ENCODE data around the gene RGS2. TPM values are rescaled to one million over a fixed set of nuclear protein-coding genes. Genes with fewer than 3 reads are reported as not detected.

Gene RGS2
- total and polyA plus RNA-seq, 2 of the 4 experiments (the other 2 are of a cell fraction): 13.5 to 19.7 TPM

- no peak overlapping the region for H3K23ac ChIP-seq (ENCODE audit: low read depth, low read length)
- no peak overlapping the region for H2AK5ac ChIP-seq (ENCODE audit: low read depth, low read length)
- no peak overlapping the region for H2BK15ac ChIP-seq (ENCODE audit: low read depth, low read length)
- no peak overlapping the region for H3K14ac ChIP-seq (replicated peaks; ENCODE audit: low read depth, low read length)
- H2BK20ac ChIP-seq (ENCODE audit: low read depth, low read length): no peak overlapping the region
- dilution Hi-C loops (cut with HindIII; ENCODE audit: low sequenced_read_pairs, unreplicated experiment) (no loop called here), in situ Hi-C loops (cut with MboI; ENCODE audit: low sequenced_read_pairs) (no loop called here), intact Hi-C loops (cut with micrococcal nuclease) (no loop called here)
- no CpG with 5 or more reads among the region's 1 CpG for WGBS, 2 experiments (ENCODE audit: extremely low coverage in 2 of 2, insufficient read length in 1 of 2)
- no peak overlapping the region for H3K56ac ChIP-seq (ENCODE audit: extremely low read depth, insufficient read depth, low read length)
- no peak for DNase-seq
- no peak overlapping the region for H3K27ac ChIP-seq (ENCODE audit: insufficient read depth, low read length)
- no peaks in the 10 kb centered on the region for H3K36me3 ChIP-seq (ENCODE audit: control insufficient read depth, insufficient read depth, low read length)
- H4K91ac ChIP-seq (ENCODE audit: insufficient read depth, low read depth, low read length): no peak overlapping the region
- H3K4me3 ChIP-seq (ENCODE audit: insufficient read depth, low read depth, low read length): no peak overlapping the region
- no peak overlapping the region for H4K8ac ChIP-seq (ENCODE audit: low read depth in 2 of 2, low read length in 2 of 2)
- no peak overlapping the region for H2AK9ac ChIP-seq (replicated peaks; ENCODE audit: low read depth, low read length, poor library complexity)
- H2AFZ ChIP-seq (replicated peaks; ENCODE audit: low read length, poor library complexity): no peak overlapping the region
- no peaks in the 10 kb centered on the region for H3K9me3 ChIP-seq (ENCODE audit: control insufficient read depth, insufficient read depth, low read length)
- H3K9ac ChIP-seq (ENCODE audit: low read depth, low read length): no peak overlapping the region
- H2BK5ac ChIP-seq (ENCODE audit: low read depth, low read length, poor library complexity, severe bottlenecking): no peak overlapping the region
- TF ChIP-seq BHLHE40 (IDR thresholded peaks at IDR 0.05; ENCODE audit: low read depth, low read length): no peak
- TF ChIP-seq, protein P1, sequence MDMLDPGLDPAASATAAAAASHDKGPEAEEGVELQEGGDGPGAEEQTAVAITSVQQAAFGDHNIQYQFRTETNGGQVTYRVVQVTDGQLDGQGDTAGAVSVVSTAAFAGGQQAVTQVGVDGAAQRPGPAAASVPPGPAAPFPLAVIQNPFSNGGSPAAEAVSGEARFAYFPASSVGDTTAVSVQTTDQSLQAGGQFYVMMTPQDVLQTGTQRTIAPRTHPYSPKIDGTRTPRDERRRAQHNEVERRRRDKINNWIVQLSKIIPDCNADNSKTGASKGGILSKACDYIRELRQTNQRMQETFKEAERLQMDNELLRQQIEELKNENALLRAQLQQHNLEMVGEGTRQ (IDR thresholded peaks at IDR 0.05; ENCODE audit: low read depth, low read length): no peak
- no peak for TF ChIP-seq RFX5 (IDR thresholded peaks at IDR 0.05; ENCODE audit: low read depth, low read length)
- no peak for TF ChIP-seq FOS (IDR thresholded peaks at IDR 0.05; ENCODE audit: low read depth, low read length)
- TF ChIP-seq MAFK (IDR thresholded peaks at IDR 0.05; ENCODE audit: low read depth, low read length): no peak
- TF ChIP-seq, protein P2, sequence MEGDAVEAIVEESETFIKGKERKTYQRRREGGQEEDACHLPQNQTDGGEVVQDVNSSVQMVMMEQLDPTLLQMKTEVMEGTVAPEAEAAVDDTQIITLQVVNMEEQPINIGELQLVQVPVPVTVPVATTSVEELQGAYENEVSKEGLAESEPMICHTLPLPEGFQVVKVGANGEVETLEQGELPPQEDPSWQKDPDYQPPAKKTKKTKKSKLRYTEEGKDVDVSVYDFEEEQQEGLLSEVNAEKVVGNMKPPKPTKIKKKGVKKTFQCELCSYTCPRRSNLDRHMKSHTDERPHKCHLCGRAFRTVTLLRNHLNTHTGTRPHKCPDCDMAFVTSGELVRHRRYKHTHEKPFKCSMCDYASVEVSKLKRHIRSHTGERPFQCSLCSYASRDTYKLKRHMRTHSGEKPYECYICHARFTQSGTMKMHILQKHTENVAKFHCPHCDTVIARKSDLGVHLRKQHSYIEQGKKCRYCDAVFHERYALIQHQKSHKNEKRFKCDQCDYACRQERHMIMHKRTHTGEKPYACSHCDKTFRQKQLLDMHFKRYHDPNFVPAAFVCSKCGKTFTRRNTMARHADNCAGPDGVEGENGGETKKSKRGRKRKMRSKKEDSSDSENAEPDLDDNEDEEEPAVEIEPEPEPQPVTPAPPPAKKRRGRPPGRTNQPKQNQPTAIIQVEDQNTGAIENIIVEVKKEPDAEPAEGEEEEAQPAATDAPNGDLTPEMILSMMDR (conservative IDR thresholded peaks at IDR 0.05; ENCODE audit: low read depth, low read length): no peak
- TF ChIP-seq MAZ (IDR thresholded peaks at IDR 0.05; ENCODE audit: borderline replicate concordance, low read depth, low read length): no peak
- no peak for TF ChIP-seq SMC3 (IDR thresholded peaks at IDR 0.05; ENCODE audit: low read depth, low read length)
- TF ChIP-seq CHD1 (IDR thresholded peaks at IDR 0.05; ENCODE audit: low read depth, low read length): no peak
- no peak for TF ChIP-seq MXI1 (IDR thresholded peaks at IDR 0.05; ENCODE audit: borderline replicate concordance, low read depth, low read length)
- no peak for TF ChIP-seq RAD21 (IDR thresholded peaks at IDR 0.05; ENCODE audit: low read length)
- no peak for TF ChIP-seq RCOR1 (IDR thresholded peaks at IDR 0.05; ENCODE audit: insufficient replicate concordance, low read length)
- H3K18ac ChIP-seq (ENCODE audit: low read depth, low read length): no peak overlapping the region
- H4K5ac ChIP-seq (ENCODE audit: low read depth, low read length): no peak overlapping the region
- no peaks in the 10 kb centered on the region for H3K79me1 ChIP-seq (ENCODE audit: low read depth in 1 of 2, low read length in 2 of 2)
- ChIA-PET POLR2A (ENCODE audit: unreplicated experiment) (no interaction called here), CTCF (no interaction called here)
- no peaks in the 10 kb centered on the region for H3K27me3 ChIP-seq (ENCODE audit: control insufficient read depth, insufficient read depth, low read length)
- H3K4me2 ChIP-seq (ENCODE audit: low read depth, low read length): no peak overlapping the region
- no peak overlapping the region for H2BK120ac ChIP-seq (ENCODE audit: low read depth, low read length)
- peaks cover 4% of the 10 kb centered on the region; the same call in 1 of the 2 replicates for H3K4me1 ChIP-seq (ENCODE audit: control insufficient read depth, insufficient read depth, low read length)
- no peak for ATAC-seq (ENCODE audit: low read depth)
- BruUV-seq (replicated peaks): no TSS peak
- H4K20me1 ChIP-seq (ENCODE audit: insufficient read depth, low read length): no peaks in the 10 kb centered on the region
- H3K9me1 ChIP-seq (ENCODE audit: insufficient read depth, low read length): peaks cover 3% of the 10 kb centered on the region; the same call in 1 of the 2 replicates
- no peak overlapping the region for H3K4ac ChIP-seq (ENCODE audit: low read depth, low read length)
Measured at GRCh38 chr1:192759104-192759503, 49.7 kb upstream of the RGS2 start.
